ENCODE results near the gene PRM3.

PRM3 gene

GRCh38 chr16:11224096-11224893 is 49.1 kb downstream of the PRM3 start:
- DNase-seq = peak; percentile 74 to 81

Measured in activated CD4-positive, alpha-beta T cell treated with anti-CD3 and anti-CD28 coated beads, Interleukin-2, amount 50 U/mL, for 48 hours (primary cell).